ENCODE data around the gene KCNE5. TPM values are rescaled to one million over a fixed set of nuclear protein-coding genes. Genes with fewer than 3 reads are reported as not detected.

KCNE5 gene
- total and polyA plus RNA-seq, 10 of the 15 experiments (the other 5 are each of a cell fraction or from before 2014, with no cell fraction given), result 0.08 to 0.54 (median 0.40) TPM

DNA sequence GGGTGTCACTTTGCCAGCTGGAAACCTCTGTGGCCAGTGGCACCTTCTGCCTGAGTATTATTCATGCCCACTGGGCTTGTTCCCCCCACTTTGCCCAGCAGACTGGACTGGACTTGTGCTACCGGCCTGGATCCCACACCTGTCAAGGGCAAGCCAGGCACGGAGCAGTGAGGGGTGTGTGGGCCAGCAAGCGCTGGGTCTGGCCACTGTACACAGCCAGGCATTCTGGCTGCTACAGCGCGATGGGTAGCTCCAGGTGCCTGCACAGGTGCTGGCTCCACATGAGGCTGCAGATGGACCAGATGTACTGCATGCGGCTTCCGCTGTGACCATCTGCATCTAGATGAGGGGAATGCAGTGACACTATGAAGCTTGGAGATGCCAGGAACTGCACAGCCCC lies 39.5 kb downstream of the KCNE5 start:
- no peaks in the 10 kb centered on the region for H3K36me3 ChIP-seq (ENCODE audit: control insufficient read depth in 2 of 2, insufficient read depth in 2 of 2, low read length in 1 of 2)
- no peak for ATAC-seq
- CTCF ChIA-PET, result no interaction called here
- 55% methylated on average over 7 of the region's 7 CpGs for WGBS (ENCODE audit: insufficient coverage, insufficient replicate concordance, low lambda C conversion rate, missing lambda C conversion rate)
- no peaks in the 10 kb centered on the region; a peak in 1 of 4 replicates for H3K27me3 ChIP-seq (replicated peaks in 1 of 2; ENCODE audit: control insufficient read depth in 2 of 2, insufficient read depth in 2 of 2, low read length in 1 of 2)
- POLR2A ChIA-PET, result no interaction called here
- intact Hi-C loops (cut with micrococcal nuclease; ENCODE audit: unreplicated experiment), result no loop called here
- RAD21 ChIA-PET (ENCODE audit: unreplicated experiment), result no interaction called here
- no peak overlapping the region for H2AFZ ChIP-seq (ENCODE audit: control insufficient read depth, low read depth, low read length)
- no peak for FAIRE-seq
- H3K9me3 ChIP-seq (replicated peaks; ENCODE audit: control insufficient read depth, insufficient read depth, low read length), result no peaks in the 10 kb centered on the region
- no peaks in the 10 kb centered on the region for H3K79me2 ChIP-seq (ENCODE audit: control insufficient read depth, insufficient read depth, low read length)
- no TSS peak for BruUV-seq (replicated peaks)
- DNase-seq (ENCODE audit: low read depth, low spot score), result no peak
- TF ChIP-seq, protein P1, sequence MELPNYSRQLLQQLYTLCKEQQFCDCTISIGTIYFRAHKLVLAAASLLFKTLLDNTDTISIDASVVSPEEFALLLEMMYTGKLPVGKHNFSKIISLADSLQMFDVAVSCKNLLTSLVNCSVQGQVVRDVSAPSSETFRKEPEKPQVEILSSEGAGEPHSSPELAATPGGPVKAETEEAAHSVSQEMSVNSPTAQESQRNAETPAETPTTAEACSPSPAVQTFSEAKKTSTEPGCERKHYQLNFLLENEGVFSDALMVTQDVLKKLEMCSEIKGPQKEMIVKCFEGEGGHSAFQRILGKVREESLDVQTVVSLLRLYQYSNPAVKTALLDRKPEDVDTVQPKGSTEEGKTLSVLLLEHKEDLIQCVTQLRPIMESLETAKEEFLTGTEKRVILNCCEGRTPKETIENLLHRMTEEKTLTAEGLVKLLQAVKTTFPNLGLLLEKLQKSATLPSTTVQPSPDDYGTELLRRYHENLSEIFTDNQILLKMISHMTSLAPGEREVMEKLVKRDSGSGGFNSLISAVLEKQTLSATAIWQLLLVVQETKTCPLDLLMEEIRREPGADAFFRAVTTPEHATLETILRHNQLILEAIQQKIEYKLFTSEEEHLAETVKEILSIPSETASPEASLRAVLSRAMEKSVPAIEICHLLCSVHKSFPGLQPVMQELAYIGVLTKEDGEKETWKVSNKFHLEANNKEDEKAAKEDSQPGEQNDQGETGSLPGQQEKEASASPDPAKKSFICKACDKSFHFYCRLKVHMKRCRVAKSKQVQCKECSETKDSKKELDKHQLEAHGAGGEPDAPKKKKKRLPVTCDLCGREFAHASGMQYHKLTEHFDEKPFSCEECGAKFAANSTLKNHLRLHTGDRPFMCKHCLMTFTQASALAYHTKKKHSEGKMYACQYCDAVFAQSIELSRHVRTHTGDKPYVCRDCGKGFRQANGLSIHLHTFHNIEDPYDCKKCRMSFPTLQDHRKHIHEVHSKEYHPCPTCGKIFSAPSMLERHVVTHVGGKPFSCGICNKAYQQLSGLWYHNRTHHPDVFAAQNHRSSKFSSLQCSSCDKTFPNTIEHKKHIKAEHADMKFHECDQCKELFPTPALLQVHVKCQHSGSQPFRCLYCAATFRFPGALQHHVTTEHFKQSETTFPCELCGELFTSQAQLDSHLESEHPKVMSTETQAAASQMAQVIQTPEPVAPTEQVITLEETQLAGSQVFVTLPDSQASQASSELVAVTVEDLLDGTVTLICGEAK (IDR thresholded peaks at IDR 0.05; ENCODE audit: borderline replicate concordance), result no peak
- TF ChIP-seq, protein P2, sequence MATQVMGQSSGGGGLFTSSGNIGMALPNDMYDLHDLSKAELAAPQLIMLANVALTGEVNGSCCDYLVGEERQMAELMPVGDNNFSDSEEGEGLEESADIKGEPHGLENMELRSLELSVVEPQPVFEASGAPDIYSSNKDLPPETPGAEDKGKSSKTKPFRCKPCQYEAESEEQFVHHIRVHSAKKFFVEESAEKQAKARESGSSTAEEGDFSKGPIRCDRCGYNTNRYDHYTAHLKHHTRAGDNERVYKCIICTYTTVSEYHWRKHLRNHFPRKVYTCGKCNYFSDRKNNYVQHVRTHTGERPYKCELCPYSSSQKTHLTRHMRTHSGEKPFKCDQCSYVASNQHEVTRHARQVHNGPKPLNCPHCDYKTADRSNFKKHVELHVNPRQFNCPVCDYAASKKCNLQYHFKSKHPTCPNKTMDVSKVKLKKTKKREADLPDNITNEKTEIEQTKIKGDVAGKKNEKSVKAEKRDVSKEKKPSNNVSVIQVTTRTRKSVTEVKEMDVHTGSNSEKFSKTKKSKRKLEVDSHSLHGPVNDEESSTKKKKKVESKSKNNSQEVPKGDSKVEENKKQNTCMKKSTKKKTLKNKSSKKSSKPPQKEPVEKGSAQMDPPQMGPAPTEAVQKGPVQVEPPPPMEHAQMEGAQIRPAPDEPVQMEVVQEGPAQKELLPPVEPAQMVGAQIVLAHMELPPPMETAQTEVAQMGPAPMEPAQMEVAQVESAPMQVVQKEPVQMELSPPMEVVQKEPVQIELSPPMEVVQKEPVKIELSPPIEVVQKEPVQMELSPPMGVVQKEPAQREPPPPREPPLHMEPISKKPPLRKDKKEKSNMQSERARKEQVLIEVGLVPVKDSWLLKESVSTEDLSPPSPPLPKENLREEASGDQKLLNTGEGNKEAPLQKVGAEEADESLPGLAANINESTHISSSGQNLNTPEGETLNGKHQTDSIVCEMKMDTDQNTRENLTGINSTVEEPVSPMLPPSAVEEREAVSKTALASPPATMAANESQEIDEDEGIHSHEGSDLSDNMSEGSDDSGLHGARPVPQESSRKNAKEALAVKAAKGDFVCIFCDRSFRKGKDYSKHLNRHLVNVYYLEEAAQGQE (IDR thresholded peaks at IDR 0.05; ENCODE audit: low read depth, low read length), result no peak
- TF ChIP-seq, protein P3, sequence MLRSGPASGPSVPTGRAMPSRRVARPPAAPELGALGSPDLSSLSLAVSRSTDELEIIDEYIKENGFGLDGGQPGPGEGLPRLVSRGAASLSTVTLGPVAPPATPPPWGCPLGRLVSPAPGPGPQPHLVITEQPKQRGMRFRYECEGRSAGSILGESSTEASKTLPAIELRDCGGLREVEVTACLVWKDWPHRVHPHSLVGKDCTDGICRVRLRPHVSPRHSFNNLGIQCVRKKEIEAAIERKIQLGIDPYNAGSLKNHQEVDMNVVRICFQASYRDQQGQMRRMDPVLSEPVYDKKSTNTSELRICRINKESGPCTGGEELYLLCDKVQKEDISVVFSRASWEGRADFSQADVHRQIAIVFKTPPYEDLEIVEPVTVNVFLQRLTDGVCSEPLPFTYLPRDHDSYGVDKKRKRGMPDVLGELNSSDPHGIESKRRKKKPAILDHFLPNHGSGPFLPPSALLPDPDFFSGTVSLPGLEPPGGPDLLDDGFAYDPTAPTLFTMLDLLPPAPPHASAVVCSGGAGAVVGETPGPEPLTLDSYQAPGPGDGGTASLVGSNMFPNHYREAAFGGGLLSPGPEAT (IDR thresholded peaks at IDR 0.05; ENCODE audit: low read depth), result no peak
- TF ChIP-seq NFYB (IDR thresholded peaks at IDR 0.05; ENCODE audit: insufficient read depth, low read depth, low read length), result no peak
- no peak for TF ChIP-seq HDAC6 (IDR thresholded peaks at IDR 0.05; ENCODE audit: unreplicated experiment)
- no peak for TF ChIP-seq ZBED1 (IDR thresholded peaks at IDR 0.05; ENCODE audit: borderline replicate concordance)
- H3K4me1 ChIP-seq (ENCODE audit: control insufficient read depth, insufficient read depth, low read length), result no peaks in the 10 kb centered on the region
- in situ Hi-C loops (cut with MboI), result no loop called here
- SMC1A ChIA-PET (ENCODE audit: uncharacterized antibody, unreplicated experiment), result no interaction called here
- H3K9ac ChIP-seq (ENCODE audit: control insufficient read depth, insufficient read depth, low read length), result no peak overlapping the region
- H3K4me2 ChIP-seq (ENCODE audit: control insufficient read depth, insufficient read depth), result no peak overlapping the region
- no peak overlapping the region for H3K27ac ChIP-seq (ENCODE audit: control insufficient read depth, insufficient read depth)
- H4K20me1 ChIP-seq (ENCODE audit: control insufficient read depth, insufficient read depth), result no peaks in the 10 kb centered on the region
- H3K4me3 ChIP-seq, result no peak overlapping the region
